Transverse colon (tissue), 4 donors: ENCODE data around the gene RASSF6.

Source experiments
- EP300 ChIP-seq: sonication (generic); formaldehyde crosslinking; IDR thresholded peaks from one replicate; pipeline ENCODE4 v1.6.1; 2017; ENCODE audit warnings: antibody characterized with exemption, low read depth
- POLR2A ChIP-seq: fragments of 450-650 bp; IDR thresholded peaks from one replicate; pipeline ENCODE4 v1.6.1; 2016; ENCODE audit warnings: antibody characterized with exemption, mild to moderate bottlenecking, moderate library complexity
- POLR2AphosphoS5 ChIP-seq, 3 donors: sonication (generic); formaldehyde crosslinking; IDR thresholded peaks; one replicate each; pipeline ENCODE4 v1.6.1; 2016; ENCODE audit warnings: antibody characterized with exemption in 3 of 3
- TF ChIP-seq, protein P1 (sequence below), 5 experiments: fragments of 200-600 bp in 3 of 5; fragments of 450-650 bp in 2 of 5; sonication (generic) in 3 of 5; IDR thresholded peaks; 1 replicate in 2 of 5; 2 replicates in 3 of 5; pipeline ENCODE4 v1.5.1; 2016 to 2017; ENCODE audit warnings: antibody characterized with exemption in 5 of 5, inconsistent platforms in 3 of 5, mild to moderate bottlenecking in 2 of 5, moderate library complexity in 1 of 5

DNA sequence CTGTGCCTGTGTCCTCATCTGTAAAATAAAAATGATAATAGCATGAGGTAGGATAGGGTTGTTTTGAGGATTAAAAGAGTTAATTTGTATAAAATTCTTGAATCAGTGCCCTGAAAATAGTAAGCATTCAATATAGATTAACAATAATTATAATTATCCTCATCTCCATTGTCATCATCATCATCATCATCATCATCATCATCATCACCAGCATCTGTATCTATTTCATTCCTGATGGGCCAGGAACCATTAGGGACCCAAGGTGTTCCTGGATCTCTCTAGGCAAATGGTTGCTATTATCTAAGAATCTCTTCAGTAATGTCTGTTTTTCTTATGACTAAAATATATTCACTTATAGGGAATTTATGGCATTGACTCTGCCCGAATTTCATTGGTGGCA, 31.6 kb downstream of the RASSF6 start:
- TF ChIP-seq, protein P1, sequence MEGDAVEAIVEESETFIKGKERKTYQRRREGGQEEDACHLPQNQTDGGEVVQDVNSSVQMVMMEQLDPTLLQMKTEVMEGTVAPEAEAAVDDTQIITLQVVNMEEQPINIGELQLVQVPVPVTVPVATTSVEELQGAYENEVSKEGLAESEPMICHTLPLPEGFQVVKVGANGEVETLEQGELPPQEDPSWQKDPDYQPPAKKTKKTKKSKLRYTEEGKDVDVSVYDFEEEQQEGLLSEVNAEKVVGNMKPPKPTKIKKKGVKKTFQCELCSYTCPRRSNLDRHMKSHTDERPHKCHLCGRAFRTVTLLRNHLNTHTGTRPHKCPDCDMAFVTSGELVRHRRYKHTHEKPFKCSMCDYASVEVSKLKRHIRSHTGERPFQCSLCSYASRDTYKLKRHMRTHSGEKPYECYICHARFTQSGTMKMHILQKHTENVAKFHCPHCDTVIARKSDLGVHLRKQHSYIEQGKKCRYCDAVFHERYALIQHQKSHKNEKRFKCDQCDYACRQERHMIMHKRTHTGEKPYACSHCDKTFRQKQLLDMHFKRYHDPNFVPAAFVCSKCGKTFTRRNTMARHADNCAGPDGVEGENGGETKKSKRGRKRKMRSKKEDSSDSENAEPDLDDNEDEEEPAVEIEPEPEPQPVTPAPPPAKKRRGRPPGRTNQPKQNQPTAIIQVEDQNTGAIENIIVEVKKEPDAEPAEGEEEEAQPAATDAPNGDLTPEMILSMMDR (IDR thresholded peaks at IDR 0.05) = no peak
- TF ChIP-seq POLR2A = no peak
- no peak for TF ChIP-seq POLR2AphosphoS5 (IDR thresholded peaks at IDR 0.05)
- no peak for TF ChIP-seq EP300
